ENCODE results near the gene BAIAP2L2.

The BAIAP2L2 gene

DNA sequence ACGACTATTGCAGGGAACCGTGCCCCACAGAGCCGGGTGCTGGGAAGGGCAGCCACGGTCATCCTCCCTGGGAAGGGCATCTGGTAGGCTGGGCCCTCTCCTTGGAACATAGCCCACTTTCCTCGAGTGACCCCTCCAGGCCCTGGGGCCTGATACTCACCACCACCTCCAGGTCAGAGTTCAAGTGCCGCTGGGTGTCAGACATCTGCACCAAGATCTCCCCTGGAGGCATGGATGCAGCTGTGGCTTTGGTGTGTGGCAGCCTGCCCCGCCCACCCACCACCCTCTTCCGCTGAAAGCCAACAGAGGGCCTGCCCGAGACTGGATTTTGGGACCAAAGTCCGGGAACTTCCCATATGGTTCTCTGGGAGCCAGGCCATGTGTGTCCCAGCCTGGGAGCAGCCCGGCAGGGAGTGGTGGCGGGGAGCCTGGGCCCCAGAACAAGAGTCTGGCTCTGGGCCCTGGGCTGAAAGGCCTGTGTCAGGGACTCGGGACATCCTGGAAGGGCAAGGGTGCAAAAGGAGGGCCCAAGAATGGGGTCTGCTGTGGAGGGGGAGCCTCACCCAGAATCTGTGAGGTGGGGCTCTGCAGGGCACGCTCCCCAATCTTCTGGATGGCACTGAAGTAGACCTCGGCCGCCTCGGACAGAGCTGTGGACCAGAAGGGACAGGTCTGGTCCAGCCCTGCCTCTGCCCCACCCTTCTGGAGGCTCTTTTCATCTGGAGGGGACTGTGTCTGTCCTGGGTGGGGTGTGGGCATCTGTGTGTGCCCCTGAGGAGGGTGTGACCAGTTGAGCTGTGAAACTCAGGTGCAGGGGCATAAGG lies 2.6 kb downstream of the BAIAP2L2 start:
- DNase-seq (ENCODE audit: low read depth in 3 of 3) = no peak

- no peak for DNase-seq (ENCODE audit: low read depth in 3 of 3)
Measured at GRCh38 chr22:38106814-38107578, 3.5 kb downstream of the BAIAP2L2 start.

GRCh38 chr22:38104084-38104483 lies 6.4 kb downstream of the BAIAP2L2 start:
- DNase-seq (ENCODE audit: low read depth in 3 of 3) = no peak

DNA sequence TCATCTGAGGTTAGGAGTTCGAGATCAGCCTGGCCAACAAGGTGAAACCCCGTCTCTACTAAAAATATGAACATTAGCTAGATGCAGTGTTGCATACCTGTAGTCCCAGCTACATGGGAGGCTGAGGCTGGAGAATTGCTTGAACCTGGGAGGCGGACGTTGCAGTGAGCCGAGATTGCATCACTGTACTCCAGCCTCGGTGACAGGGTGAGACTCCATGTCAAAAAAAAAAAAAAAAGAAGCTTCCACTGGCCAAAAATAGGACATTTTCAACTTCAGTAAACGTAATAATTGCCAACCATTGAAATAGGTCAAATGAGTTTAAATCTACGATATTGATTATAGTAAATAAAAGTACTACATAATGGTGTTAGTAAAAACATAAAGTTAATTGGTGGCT lies 6.8 kb downstream of the BAIAP2L2 start:
- DNase-seq (ENCODE audit: low read depth in 3 of 3) = no peak

DNA sequence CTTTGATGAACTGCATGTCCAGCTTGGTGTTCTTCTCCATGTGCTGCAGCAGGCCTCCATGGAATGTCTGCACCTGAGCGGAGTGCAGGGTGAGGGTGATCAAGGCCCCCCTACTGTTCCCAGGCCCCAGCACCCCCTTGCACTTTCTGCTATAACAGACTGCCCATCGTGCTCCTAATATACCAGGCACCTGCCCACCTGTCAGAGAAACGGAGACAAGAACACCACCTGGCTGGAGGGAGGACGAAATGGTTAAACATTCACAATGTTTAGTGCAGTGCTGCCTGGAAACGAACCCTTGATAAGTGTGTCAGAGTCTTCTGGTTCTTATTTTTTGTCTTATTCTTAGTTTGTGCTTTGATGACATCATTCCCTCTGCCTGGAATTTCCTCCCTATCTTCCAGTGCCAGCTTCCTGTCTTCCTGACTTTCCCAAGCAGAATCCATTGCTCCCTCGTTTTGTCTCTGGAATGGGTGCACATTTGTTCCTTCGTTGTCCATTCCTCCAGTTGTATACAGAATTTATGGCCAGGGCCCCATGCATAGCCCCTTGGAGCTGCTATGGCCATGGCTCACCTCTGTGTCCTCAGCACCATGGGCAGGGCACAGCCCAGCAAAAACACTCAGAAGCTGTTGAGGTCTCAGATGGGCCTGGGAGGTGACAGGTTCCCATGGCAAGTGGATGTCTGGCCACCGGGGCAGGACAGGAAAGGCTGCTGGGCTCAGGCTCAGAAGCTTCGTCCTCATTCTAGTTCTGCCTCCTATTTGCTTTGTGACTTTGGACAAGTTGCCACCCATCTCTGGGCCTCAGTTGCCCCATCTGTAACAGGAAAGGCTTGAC lies 11.9 kb downstream of the BAIAP2L2 start:
- no peak for DNase-seq (ENCODE audit: low read depth in 3 of 3)

DNA sequence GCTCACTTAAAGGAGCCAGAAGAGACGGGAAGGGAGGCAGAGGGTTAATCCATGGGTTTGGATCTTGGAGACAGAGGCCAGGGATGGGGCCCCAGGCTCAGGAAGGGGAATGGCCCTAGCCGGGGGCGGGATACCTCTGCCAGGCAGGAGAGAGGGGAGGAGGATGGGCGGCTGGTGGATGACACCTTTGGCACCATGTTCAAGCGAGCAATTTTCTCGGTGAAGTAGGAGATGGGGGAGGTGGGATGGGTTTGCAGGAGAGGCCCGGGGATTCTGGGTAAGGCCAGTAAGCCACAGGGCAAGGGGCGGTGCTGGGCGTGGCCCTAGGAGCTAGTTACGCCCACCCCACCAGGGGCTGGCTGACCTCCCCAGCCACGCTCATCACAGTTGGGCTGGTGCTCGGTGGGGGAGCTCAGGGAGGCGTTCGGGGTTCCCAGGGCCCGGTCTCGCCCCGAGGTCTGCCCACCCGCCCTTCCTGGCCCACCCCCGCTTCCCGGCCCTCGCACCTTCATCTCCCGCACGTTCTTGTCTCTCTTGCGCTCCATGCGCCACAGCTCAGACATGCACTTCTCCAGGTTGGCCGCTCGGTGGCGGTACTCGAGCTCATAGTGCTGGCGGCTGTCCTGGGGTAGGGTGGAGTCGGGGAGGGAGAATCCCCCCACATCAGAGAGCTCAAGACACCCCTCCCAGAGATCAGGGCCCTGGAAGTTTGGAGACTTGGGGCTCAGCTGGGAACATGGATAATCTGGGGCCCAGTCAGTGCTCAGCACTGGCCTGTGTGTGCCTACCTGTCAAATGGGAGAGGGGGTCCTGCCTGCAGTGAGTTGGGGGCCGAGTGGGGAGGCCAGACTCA lies 12.7 kb downstream of the BAIAP2L2 start:
- no peak for DNase-seq (ENCODE audit: low read depth in 3 of 3)

DNA sequence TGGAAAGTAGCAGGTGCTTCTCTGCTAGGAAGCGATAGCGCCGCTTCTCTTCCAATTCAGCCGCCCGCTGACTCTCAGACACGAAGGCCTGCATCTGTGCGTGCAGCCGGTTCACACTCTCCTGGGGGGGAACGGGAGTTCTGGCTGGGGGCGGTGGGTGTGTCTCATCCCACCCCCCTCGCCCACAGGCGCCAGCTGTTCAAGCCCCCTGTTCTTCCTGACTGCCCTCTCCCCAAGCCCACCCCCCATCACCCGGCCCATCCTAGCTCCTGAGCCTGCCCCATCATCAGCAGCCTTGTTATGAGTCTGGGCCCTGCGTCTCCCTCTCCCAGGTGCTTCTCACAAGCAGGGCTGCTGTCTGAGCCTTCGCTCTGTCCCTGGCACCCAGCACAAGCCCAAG lies 13.4 kb downstream of the BAIAP2L2 start:
- no peak for DNase-seq (ENCODE audit: low read depth in 3 of 3)

DNA sequence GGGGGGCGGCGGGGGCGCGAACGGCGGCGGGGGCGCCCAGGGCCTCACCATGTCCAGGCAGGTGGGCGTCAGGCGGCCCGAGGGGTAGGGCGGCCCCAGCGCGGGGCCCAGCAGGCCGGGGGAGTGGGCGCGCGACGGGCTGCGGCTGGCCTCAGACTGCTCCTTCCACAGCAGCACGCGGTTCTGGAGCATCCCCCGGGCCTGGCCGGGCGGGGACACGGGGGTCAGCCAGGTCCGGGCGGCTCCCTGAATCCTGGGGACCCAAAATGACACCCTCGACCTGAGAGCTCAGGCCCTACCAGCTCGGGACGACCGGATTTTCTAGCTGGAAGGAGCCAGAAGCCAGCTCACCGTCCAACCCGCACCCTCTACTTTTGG lies 21.0 kb downstream of the BAIAP2L2 start:
- DNase-seq (ENCODE audit: low read depth in 3 of 3) = no peak

DNA sequence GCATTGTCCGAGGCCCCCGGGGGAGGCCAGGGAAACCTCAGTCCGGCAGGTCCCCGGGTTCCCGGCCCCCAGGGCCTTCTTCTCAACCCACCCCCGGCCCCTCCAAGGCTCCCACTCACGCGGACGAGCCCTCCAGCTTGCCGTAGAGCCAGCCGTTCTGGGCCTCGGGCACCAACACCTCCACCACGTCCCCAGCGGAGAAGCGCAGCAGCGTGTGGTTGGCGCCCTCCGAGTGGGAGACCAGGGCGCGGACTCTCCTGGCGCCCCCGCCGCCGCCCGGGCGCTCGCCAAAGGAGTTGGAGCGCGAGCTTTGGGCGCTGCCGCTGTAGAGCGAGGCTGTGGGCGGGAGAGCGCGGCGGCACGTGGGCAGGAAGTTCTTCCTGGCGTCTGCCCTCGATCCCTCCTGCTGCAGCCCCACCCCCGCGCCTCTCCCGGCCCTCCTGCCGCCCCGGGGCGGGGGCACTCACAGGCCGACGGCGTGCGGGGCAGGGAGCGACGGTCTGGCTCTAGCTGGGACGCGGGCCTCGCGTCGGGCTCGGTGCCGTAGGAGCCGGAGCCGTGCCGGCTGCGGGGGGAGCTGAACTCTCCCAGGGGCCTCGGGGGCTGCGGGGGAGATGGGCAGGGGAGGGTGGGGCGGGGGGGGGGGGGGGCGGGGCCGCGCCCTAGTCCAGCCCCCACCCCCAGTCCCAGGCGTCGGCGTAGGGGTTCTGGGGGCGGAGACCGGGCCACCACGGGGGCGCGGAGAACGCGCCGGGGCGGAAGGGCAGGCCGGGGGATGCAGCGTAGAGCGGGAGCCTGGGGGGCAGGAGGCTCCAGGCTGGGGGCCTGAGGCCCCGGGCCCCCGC lies 21.6 kb downstream of the BAIAP2L2 start:
- DNase-seq (ENCODE audit: low read depth in 3 of 3) = no peak

DNA sequence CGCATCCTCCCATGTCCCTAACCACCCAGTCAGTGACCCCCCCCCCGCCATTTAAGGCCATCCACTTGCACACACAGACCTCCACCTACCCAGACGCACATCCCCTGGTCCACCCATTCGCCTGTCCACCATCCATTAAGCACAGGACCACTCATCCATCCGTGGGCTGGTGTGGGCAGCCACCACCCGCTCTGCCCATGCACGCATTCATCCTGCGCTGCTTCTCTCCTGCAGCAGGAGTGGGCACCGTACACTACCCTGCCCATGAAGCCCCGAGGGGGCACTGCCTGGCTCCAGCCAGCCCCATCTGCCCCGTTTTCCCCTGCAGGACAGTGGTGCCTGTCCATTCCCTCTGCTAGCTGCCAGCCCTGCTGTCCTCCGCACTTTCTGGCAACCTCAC lies 22.6 kb downstream of the BAIAP2L2 start:
- no peak for DNase-seq (ENCODE audit: low read depth in 3 of 3)

- no peak for DNase-seq (ENCODE audit: low read depth in 3 of 3)
Measured at GRCh38 chr22:38086942-38087341, 23.5 kb downstream of the BAIAP2L2 start.

- DNase-seq (ENCODE audit: low read depth in 3 of 3) = no peak
Measured at GRCh38 chr22:38086001-38086845, 24.3 kb downstream of the BAIAP2L2 start.

GRCh38 chr22:38085501-38085900 lies 25.0 kb downstream of the BAIAP2L2 start:
- no peak for DNase-seq (ENCODE audit: low read depth in 3 of 3)

- no peak for DNase-seq (ENCODE audit: low read depth in 3 of 3)
Measured at GRCh38 chr22:38085056-38085455, 25.4 kb downstream of the BAIAP2L2 start.

GRCh38 chr22:38083931-38084631 lies 26.4 kb downstream of the BAIAP2L2 start, which contains the start of gene SLC16A8:
SLC16A8 (minus strand) TSS chr22:38084184; CDS start chr22:38082873, 1,311 bp downstream.
- no peak for DNase-seq (ENCODE audit: low read depth in 3 of 3)

DNA sequence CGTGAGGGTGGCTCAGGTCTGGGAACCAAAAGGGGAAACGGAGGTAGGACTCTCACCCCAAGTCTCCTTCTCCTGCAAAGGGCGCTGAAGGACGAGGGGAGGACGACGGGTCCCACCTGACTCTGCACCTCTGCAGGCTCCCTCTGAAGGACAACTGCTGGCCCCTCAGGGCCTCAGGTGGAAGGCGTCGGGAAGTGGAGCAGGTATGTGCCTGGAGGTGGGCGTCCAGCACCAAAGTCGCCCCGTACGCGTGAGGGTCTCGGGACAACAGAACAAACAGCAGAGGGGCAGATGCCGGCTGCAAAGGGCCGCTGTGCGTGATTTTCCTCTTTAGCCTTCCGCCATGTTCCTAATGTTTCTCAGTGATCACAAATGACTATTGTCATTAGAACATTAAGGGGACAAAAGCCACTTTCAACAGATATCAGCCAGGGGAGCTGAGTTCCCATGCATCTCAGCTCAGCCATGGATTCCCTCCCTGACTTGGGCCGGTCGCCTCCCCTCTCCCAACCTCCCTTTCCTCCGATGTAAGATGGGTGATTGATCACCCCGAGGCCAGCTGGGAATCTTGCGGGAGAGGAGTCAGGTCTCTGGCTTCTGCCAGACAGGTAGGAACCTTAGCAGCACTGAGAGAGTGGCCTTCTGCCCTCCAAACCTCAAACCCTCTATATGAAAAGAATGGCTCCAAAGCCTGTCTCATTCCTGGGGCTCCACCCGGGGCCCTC lies 27.3 kb downstream of the BAIAP2L2 start:
- no peak for DNase-seq (ENCODE audit: low read depth in 3 of 3)

GRCh38 chr22:38081941-38082828 lies 28.3 kb downstream of the BAIAP2L2 start:
- DNase-seq (ENCODE audit: low read depth in 3 of 3) = no peak
